Stimulated activated CD8-positive, alpha-beta memory T cell treated with anti-CD3 and anti-CD28 coated beads, Interleukin-15, amount 100 ng/mL, for 1 hour (primary cell): ENCODE measurements around the gene YWHAG.
"Not testable (repeated sequence)": the region's sequence is repeated elsewhere in the genome, so short reads cannot be mapped to it uniquely, and the experiment has no call there.

Experiments used
- DNase-seq: peaks from one replicate; pipeline ENCODE4 v3.0.0-alpha.2; 2020; ENCODE audit warnings: low read depth

The YWHAG gene

DNA sequence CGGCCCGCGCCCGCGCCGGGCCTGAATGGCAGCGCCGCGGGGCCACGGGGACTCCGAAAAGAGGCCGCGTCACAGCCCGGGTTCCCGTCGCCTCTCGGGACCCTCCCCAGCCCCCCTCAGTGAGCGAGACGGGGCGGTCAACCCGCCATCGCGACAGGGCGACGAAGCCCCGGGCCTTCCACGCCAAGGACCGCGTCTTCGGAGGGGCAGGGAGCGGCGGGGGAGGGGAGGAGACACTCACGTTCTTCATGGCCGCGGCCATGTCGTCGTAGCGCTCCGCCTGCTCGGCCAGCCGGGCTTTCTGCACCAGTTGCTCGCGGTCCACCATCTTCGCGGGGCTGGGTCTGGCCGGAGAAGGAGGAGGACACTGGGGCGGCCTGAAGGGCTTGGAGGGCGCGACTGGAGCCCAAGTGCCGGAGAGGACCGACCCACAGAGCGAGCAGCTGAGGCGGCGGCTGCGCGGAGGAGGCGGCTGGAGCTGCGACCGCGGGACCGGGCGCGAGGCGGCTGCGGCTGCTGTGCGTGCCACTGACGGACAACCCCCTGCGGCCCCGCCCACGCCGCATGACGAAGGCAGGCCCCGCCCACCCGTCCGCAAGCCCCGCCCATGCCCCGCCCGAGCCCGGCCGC is at the start of gene YWHAG:
TSS of gene YWHAG (minus strand) at position 511 of the 630 bp plus-strand sequence. CDS start at position 328, 183 bp downstream.
- DNase-seq = peak; percentile 73

DNA sequence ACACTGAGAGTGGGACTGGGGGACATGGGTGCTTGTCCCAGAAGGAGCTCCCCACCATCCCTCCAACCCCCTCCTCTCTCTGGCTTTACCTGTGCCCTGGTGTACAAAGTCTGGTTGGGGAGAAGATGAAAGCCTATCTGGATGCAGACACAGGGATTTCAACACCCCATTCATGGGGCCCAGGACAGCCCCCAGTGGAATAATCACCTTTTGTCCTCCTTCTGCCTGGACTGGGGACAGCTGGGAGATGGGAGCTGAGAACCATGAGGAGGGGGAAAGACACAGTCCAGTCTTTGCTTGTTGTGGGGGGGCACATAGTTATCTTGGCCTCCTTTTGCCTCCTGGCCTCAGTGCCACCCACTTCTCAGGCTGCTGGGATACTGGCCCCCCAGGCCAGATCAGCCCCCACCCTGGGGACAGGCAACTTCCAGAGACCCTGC is 49.4 kb upstream of the YWHAG start:
- DNase-seq = no peak

DNA sequence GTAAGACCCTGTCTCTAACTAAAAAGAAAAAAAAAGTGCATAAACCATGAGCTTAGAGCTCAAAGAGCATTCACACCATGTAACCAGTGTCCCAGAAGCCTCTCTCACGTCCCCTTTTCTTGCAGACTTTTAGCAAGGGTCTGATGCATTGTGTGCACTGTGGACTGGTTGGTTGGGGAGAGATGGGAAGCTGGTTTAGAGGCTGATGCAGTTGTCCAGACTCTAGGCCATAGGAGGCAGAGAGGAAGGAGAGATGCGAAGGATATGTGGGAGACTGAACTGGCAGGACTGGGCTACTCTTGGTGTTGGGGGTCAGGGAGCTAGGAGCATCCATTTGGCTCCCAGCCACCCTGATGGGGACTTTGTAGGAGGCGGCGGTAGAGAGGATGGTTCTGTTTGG is 48.9 kb upstream of the YWHAG start:
- DNase-seq = no peak

DNA sequence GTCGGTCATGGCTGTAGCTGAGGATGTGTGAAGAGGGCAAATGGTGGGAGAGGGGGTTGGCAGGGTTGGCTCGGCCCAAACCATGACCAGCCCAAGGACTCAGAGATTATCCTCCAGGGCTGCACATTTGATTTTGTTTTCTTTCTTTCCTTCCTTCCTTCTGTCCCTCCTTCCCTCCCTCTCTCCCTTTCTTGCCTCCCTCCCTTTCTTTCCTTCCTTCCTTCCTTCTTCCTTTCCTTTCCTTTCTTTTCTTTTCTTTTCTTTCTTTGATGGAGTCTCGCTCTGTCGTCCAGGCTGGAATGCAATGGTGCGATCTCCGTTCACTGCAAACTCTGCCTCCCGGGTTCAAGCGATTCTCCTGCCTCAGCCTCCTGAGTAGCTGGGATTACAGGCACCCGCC is 46.9 kb upstream of the YWHAG start:
- DNase-seq = no peak

DNA sequence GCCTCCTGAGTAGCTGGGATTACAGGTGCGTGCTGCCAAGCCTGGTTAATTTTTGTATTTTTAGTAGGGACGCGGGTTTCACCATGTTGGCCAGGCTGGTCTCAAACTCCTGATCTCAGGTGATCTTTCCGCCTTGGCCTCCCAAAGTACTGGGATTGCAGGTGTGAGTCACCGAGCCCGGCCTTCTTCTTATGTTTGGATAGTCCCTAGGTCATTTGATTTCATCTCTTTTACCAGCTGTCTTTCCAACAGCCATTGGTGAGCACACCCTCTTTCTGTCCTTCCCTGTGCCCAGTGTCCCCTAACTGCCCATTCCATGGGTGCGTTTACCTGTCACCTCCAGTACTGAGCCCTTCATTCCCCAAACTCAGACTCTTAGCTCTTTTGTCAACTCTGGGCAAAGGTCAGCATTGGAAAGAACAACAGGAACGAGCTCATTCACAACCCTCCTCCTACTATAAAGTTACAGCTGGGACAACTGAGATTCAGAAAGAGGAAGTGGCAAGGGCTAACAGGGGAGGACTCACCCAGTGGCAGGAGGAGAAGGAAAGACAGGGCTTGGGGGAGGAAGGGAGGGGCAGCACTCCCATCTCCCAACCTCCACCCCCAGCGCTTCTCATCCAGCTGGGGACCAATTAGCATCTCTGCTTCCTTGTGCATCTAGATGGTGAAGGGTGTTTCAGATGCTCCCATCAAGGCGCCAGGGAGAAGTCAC is 45.1 kb upstream of the YWHAG start:
- DNase-seq = no peak

DNA sequence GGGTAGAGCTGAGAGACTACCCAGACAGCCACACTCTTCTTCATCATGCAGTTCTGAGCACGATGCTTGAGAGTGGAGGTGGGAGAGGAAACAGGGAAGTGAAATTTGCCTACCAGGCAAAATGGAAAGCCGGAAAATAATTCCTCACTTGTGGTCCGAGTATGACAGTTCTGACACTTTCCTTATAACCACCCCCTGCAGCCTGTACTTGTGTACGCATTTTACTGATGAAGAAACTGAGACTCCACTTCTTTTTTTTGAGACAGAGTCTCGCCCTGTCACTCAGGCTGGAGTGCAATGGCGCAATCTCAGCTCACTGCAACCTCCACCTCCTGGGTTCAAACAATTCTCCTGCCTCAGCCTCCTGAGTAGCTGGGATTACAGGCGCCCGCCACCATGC is 44.3 kb upstream of the YWHAG start:
- DNase-seq = not testable (repeated sequence)

DNA sequence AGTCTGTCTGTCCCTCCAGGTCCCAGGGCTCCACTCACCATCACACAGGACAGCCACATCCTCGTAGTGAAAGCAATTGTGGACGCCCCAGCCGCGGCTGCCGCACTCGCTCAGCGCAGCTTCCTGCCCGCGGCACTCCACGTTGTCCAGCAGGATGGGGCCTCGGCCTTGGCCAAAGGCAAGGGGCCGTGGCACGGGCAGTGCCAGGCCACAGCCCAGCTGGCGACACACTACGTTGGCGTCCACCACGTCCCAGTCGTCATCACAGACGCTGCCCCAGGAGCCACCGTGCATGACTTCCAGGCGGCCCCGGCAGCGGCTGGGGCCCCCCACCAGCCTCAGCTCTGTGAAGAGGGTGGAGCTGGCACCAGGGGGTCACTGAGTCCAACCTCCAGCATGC is 41.5 kb upstream of the YWHAG start:
- no peak for DNase-seq

DNA sequence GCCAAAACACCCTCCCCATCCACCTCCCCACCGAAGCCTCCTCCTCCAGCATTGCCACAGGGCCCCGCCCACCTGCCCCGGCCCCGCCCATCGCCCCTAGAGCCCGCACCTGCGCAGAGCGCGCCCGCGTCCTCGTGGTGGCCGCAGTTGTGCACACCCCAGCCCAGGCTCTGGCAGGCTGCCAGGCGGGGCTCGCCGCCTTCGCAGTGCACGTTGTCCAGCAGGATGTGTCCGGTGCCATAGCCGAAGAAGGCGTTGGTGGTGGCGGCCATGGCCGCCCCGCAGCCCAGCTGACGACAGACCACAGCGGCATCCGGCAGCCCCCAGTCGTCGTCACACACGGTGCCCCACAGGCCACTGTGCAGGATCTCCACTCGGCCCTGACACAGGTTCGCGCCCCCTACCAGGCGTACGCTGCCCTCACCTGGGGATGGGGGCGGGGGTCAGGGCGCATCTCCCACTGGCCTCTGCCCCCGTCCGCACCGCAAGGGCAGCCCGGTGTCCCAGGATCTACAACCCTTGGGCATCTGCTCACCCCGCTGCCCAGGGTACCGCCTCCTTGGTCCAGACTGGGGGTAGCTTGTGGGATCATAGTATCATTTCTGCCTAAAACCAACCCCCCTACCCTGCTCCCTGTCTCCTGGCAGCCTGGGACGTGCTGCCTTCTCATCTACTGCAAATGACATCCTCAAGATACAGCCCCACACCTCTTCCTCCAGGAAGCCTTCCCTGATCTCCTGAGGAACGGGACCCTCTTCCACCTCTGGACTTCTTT is 38.8 kb upstream of the YWHAG start:
- peak; percentile 65 for DNase-seq

DNA sequence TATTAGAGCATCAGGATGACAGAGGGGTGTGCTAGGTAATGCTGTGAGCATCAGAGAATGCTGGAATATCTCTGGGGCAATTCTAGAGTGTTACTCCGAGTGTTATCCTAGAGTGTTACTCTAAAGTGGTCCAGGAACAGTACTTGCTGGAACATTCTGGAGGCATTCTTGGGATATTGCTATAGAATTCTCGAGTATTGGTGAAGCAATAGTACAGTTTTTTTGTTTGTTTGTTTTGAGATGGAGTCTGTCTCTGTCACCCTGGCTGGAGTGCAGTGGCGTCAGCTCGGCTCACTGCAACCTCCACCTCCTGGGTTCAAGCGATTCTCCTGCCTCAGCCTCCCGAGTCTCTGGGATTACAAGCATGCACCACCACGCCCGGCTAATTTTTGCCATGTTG is 38.1 kb upstream of the YWHAG start:
- no peak for DNase-seq

DNA sequence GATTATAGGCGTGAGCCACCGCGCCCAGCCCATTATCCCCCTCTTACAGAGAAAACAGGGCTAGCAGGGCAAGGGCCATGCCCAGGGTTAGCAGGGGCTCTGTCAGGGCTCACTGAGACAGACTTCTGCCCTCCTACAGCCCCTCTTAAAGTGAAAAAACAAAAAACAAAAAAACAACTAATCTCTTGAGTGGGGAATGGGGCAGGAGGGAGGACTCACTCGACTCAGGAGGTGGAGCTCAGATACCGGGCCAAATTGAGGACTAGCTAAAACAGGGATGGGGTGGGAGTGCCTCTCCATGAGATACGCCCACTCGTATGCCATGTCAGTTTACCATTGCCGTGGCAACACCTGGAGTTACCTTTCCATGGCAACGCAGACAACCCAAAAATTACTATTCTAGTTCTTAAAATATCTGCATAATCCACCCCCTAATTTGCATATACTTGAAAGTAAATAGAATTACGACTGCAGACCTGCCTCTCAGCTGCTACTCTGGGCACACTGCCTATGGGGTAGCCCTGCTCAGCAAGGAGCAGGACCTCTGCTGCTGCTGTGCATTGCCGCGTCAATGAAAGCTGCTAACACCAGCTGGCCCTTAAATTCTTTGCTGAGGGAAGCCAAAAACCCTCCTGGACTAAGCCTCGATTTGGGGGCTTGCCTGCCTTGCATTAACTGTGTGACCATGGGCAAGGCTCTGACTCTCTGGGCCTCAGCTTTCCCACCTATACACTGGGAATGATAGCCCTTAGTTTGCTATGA is 37.4 kb upstream of the YWHAG start:
- DNase-seq = no peak

DNA sequence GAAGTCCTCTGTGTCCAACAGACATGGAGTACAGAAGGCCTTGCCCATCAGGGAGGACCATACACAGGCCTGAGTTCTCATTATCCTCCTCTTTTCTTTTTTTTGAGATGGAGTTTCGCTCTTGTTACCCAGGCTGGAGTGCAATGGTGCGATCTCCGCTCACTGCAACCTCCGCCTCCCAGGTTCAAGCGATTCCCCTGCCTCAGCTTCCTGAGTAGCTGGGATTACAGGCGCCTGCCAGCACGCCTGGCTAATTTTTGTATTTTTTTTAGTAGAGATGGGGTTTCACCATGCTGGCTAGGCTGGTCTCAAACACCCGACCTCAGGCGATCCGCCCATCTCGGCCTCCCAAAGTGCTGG is 36.8 kb upstream of the YWHAG start:
- not testable (repeated sequence) for DNase-seq

DNA sequence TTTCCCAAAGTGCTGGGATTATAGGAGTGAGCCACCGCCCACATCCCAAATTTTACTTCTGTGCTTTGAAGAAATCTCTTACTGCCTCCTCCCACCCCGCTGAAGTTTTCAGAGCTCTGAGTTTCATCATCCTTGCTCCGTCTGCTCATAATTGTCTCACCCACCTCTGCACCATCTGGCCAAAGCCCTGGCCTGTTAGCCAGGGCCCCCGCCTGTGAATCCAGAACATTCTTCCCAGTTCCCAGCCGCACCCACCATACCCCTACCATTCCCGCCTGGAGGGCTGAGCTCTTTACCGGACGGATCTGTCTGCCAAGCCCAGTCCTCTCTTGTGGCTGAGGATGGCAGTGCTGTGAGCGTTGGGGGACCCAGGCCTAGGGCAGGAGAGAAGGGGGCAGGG is 36.2 kb upstream of the YWHAG start:
- no peak for DNase-seq

DNA sequence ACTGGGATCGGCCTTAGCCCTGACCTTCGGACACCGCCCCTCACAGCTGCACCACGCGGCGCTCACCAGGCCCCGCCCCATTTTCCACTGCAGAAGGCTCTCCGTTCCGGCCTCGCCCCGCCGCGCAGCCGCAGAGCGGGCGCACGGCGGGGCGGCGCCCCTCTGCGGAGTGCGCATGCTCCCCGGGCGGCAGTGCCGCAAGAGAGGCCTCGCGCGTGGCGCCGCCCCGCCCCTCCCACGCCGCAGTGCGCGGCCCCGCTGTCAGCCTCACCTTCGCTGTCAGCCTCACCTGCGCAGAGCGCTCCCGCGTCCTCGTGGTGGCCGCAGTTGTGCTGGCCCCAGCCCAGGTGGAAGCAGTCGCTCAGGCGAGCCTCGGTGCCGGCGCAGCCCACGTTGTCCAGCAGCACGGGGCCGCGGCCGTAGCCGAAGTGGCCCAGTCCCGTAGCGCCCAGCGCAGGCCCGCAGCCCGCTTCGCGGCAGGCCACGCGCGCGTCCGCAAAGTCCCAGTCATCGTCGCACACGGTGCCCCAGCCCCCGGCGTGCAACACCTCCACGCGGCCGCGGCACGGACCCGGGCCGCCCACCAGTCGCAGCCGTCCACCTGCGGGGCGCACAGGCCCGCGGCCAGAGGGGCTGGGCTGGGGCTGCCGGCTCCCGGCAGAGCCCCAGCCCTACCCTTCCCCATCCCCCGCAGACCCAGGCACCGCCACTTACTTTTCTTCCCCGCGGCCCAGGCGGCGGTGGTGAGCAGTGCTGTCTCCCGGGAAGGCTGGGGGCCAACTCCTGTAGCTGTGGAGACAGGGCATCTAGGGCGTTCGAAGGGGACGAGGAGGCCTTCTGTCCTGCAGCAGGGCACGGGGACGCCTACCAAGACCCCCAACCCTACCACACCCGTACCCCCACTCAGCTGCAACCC is 34.6 kb upstream of the YWHAG start:
- DNase-seq = peak; percentile 72

DNA sequence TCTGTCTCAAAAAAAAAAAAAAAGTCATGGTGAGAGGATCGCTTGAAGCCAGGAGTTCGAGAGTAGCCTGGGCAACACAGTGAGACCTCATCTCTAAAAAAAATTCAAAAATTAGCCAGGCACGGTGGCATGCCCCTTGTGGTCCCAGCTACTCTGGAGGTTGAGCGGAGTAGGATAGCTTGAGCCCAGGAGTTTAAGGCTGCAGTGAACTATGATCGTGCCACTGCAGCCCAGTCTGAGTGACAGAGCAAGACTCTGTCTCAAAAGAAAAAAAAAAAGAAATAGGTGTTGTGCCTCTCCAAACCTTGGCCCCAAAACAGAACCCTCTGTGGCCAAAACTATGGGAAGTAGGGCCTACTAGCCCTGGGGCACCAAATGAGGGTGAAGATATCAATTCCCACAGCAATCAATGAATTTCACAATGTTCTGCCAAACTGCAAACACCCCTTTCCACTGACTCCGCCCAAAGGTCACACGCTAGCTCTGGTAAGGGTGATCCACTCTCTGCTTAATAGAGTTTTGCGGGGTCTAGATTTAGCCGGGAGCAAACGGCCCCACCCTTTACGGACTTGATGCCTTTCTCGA is 33.8 kb upstream of the YWHAG start:
- no peak for DNase-seq

DNA sequence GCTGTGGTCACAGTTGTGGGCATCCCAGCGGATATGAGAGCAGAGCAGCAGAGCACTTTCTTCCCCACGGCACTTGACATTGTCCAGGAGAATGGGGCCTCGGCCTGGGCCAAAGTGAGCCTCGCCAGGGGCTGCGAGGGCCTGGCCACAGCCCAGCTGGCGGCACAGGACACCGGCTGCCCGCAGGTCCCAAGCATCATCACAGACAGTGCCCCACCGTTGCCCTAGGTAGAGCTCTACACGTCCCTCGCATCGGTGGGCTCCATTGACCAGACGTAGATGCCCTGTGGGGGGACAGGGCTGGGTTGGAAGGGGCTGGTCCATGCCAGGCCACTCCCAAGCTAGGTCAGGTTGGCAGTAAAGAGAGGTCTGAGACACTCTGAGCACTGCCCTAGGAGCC is 31.3 kb upstream of the YWHAG start:
- DNase-seq = no peak

DNA sequence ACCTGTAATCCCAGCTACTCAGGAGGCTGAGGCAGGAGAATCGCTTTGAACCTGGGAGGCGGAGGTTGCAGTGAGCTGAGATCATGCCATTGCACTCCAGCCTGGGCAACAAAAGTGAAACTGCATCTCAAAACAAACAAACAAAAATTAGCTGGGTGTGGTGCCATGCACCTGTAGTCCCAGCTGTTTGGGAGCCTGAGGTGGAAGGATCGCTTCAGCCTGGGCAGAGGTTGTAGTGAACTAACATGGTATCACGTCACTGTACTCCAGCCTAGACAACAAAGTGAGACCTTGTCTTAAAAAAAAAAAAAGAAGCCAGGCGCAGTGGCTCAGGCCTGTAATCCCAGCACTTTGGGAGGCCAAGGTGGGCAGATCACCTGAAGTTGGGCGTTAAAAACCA is 29.0 kb upstream of the YWHAG start:
- not testable (repeated sequence) for DNase-seq

DNA sequence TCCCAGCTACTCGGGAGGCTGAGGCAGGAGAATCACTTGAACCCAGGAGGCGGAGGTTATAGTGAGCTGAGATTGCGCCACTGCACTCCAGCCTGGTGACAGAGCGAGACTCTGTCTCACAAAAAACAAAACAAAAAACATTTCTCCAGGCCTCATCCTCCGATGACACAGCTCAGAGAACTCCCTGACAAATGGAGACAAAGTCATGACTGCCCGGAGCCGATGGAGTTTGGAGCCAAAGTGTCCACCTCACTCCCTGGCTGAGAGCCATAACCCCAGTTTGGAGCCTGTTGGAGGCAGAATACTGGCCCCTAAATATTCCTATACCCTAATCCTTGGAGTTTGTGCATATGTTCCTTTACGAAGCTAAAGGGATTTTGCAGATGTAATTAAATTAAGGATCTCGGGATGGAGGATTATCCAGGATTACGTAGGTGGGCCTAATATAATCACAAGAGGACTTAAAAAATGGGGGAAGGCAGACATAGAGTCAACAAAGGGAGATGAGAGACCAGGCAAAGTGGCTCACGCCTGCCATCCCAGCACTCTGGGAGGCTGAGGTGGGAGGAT is 28.0 kb upstream of the YWHAG start:
- DNase-seq = no peak

DNA sequence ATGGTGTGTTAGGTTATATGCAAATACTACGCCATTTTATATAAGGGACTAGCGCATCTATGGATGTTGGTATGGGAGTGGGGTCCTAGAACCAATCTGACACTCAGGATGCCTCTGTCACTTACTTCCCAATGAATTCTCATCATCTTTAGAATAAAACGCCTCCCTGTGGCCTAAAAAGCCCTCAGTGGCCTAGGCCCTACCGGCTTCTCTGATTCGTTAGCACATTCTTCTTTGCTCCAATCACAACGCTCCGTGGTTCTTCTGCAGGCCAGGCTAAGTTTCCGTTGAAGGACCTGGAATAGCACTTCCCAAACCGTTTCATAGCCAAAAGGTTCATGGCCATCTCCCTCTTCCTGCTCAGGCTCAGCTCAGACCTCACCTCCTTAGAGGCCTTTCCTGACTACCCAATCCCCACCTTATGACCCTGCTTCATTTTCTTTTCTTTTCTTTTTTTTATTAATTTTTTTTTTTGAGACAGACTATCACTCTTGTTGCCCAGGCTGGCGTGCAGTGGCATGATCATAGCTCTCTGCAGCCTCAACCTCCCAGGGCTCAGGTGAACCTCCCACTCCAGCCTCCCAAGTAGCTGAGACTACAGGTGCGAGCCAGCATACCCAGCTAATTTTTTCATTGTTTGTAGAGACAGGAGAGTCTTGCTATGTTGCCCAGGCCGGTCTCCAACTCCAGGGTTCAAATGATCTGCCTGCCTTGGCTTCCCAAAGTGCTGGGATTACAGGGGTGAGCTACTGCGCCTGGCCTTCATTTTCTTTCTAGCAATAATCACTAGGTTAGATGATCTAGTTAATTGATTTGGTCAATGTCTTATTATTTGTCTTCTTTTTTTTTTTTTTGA is 24.5 kb upstream of the YWHAG start:
- no peak for DNase-seq

DNA sequence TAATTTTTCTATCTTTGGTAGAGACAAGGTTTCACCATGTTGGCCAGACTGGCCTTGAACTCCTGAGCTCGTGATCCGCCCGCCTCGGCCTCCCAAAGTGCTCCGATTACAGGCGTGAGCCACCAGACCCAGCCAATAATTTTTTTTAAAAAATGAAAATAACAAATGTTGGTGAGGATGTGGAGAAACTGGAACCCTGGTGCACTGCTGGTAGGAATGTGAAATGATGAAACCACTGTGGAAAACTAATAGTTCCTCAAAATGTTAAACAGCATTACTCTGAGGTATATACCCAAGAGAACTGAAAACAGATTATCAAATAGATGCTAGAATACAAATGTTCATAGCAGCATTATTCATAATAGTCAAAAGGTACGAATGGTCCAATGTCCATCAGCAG is 23.0 kb upstream of the YWHAG start:
- no peak for DNase-seq

DNA sequence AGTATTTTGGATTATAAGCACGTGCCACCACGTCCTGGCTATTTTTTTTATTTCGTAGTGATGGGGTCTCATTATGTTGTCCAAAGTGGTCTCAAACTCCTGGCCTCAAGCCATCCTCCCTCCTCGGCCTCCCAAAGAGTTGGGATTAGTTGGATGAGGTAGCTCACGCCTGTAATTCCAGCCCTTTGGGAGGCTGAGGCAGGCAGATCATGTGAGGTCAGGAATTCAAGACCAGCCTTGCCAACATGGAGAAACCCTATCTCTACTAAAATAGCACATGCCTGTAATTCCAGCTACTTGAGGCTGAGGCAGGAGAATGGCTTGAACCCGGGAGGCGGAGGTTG is 21.8 kb upstream of the YWHAG start:
- no peak for DNase-seq
